GM18907 (cell line): ENCODE data around the gene NDUFAF2.

Experiments
- ATAC-seq: cut with Tn5 transposase; IDR thresholded peaks from one replicate; pipeline ENCODE4 v1.9.1; 2021; ENCODE audit warnings: mild to moderate bottlenecking, moderate library complexity; ENCODE audit not compliant: unreplicated experiment

NDUFAF2 gene

GRCh38 chr5:61115968-61116367 is 171.0 kb downstream of the NDUFAF2 start:
- peak; percentile 70 for ATAC-seq

GRCh38 chr5:61119066-61119465 is 174.1 kb downstream of the NDUFAF2 start:
- no peak for ATAC-seq

DNA sequence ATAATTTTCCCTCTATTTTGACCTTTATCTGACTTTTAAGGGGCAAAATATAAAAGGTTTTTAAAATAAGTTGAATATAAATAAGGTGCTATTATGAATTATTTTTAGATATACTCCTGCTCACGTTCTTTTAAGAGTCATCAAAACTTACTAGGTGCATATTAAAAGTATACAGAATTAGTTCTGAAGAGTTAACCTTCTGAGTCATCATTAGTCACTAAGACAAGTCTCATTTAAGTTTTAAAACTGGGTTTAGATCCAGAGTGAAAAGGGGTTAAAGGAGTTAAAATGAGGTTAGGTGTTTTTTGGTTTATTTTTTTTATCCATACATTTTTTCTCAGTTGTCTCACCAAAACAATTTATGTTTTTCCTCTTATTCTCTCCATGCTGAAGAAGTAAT is 175.5 kb downstream of the NDUFAF2 start:
- ATAC-seq: no peak

GRCh38 chr5:61123145-61123544 is 178.1 kb downstream of the NDUFAF2 start:
- no peak for ATAC-seq

DNA sequence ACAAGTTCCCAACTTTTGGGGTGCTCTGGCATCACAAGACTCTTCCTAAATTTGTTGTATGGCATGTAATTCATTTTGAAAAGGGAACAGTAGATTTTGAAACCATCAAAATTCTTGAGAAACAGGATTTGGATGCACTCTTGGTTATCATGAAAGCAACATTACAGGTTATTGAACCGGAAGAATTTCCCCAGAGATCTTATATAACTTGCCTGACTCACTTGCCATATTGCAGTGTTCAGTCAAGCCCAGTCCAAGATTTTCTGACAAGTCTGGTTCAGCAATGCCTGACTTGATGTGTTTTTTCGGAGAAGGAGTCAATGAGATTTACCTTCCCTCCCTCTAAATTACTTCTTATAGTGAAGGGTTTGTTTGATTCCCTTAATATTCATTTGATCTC is 185.3 kb downstream of the NDUFAF2 start:
- ATAC-seq: no peak

- ATAC-seq: no peak
Measured at GRCh38 chr5:61132559-61132958, 187.6 kb downstream of the NDUFAF2 start.

DNA sequence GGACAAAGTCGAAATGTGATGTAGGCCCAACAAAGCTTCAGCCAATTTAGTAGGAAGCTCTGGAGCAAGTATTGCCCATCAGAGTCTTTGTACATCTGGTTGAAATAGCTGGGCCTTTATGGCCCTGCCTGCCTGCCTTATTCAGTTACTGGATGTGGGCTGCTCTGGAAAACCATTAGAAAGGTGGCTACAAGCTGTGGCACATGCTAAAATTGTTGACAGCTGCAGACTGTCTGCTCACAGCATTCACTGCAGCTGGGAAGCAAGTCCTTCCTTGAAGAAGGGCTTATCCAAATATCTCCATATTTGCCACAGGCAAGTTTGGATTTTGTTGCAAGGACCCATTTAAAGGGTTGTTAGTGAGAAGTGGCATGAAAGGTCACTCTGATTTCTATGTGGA is 192.8 kb downstream of the NDUFAF2 start:
- ATAC-seq: no peak

GRCh38 chr5:61139094-61139873 is 194.3 kb downstream of the NDUFAF2 start:
- ATAC-seq: no peak

- ATAC-seq: no peak
Measured at GRCh38 chr5:61139931-61140330, 194.9 kb downstream of the NDUFAF2 start.

- ATAC-seq: no peak
Measured at GRCh38 chr5:61141801-61142200, 196.8 kb downstream of the NDUFAF2 start.

GRCh38 chr5:61142391-61142790 is 197.4 kb downstream of the NDUFAF2 start:
- no peak for ATAC-seq

DNA sequence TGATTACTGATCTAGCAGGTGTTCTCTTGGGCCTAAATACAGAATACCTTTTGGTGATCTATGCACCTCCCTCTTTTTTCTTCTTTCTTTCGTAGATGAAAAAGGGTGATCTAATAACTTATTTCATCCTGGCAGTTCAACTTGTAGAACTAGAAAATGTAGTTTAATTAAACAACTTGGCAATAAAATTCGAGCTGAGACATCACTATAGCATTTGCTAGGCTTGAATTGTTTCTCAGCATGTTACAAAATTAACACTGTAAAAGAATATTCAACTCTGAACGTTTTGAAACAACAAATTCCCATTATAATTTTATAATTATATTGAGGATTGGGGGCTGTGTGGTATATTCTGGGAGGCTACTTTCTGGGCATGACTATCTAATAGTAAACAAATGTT is 197.8 kb downstream of the NDUFAF2 start:
- no peak for ATAC-seq

DNA sequence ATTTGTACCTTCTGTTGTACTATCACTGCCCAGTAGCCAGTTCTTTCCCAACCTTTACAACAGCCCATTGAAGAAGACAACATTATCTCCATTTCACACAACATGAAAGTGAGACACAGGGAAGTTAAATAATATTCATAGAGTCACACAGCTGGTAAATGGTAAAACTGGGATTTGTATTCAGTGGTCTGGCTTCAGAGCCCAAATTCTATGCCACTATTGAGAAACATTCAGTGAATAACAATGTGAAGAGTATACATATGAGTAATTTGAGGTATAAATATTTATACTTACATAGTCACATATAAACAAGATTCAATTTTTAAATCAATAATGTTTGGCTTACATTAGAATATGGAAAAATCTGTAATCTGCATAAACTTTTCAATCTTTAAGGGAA is 203.5 kb downstream of the NDUFAF2 start:
- ATAC-seq: no peak

GRCh38 chr5:61151893-61152292 is 206.9 kb downstream of the NDUFAF2 start:
- no peak for ATAC-seq

DNA sequence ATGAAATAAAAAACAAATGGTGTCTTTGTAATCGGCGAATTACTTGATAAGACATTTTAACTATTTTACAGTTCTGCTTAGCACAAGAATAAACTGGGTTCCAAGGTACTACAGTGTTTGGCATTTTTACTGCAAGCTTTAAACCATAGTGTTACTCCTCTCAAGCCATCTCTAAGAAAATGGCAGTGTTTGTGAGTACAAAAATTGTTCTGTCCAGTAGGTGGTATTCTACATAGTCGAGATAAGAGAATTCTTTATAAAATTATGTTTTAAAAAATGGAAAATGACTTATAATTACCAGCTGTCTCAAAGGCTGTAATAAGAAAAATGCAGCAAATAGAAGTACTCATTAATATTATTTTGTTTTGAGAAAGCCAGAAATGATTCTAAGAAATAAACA is 214.1 kb downstream of the NDUFAF2 start:
- ATAC-seq: no peak

DNA sequence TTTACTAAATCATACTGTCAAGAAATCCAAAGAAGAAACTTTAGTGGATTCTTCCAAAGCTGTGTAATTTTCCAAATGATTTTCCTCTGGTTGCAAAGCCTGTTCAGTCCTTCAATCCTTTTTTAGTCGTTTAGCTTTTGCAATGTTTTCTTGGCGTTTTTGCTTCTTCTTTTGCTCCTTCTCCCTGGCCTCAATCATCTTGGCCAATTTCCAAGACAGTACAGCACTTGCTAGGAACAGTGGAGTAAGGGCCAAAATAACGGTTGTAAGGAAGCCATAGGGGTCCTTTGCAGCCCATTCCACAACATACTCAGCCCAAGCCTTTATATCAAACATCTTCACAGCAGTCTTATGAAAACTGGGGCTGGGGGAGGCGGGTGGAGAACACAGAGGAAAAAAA is 214.8 kb downstream of the NDUFAF2 start:
- ATAC-seq: no peak

GRCh38 chr5:61160497-61160896 is 215.5 kb downstream of the NDUFAF2 start:
- no peak for ATAC-seq

DNA sequence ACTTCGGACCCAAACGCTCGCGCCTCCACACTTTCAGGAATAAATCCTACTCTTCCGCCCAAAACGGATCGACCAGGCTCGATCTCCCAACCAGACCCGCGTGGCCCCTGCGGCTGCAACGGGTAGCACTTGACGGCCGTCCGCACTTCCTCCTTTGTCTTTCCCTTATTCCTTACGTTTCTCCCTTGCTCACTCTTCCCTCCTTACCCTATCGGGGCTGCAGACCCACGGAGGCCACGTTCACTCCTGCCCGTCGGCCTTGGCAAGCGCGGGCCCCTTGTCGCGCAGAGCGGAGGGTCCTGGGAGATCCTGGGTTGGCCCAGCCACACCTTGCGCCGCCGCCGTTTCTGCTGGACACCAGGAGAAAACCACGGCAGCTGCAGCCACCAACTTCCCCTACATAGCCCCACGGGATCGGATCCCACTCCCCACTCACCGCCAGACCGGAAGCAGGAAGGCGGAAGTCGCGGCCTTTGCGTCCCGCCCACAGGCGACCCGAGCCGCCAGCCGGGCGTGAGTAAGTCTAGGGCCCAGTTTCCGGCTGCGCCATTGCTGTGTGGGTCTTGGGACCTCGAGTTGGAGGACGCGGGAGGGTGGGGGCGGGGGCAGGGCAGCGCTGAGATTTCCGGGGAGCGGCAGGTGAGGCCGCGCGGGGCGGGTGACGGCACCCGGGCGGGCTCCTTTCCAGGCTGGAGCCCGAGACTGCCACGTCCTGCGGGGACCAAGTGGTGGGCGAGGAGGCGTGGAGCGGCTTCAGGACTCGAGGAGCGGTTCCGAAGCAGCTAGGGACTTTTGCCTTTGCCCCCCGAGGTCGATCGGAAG is 217.2 kb downstream of the NDUFAF2 start, which contains the start of gene SMIM15:
SMIM15 (minus strand) TSS at position 459 of the 822 bp plus-strand sequence. CDS start 2,297 bp downstream, outside the sequence.
- peak; percentile 98 for ATAC-seq

- no peak for ATAC-seq
Measured at GRCh38 chr5:61162832-61163567, 218.0 kb downstream of the NDUFAF2 start.

DNA sequence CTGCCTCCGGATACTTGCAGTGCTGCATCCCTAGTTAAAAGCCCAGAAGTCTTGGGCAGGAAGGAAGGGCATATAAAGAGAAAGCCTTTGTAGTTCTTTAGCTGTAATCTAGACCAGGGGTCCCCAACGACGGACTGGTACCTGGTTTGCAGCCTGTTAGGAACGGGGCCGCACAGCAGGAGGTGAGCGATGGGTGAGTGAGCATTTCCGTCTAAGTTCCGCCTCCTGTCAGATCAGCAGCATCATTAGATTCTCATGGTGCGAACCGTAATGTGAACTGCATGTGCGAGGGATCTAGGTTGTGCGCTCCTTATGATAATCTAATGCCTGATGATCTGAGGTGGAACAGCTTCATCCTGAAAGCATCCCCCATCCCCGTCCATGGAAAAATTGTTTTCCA is 218.9 kb downstream of the NDUFAF2 start:
- no peak for ATAC-seq

- ATAC-seq: no peak
Measured at GRCh38 chr5:61167382-61167781, 222.4 kb downstream of the NDUFAF2 start.
